DOHH2 (cell line): ENCODE results near the gene CYTH1.

Experiments used
- H3F3A ChIP-seq: fragments of 200-600 bp; sonication (generic), shearing (Covaris generic); 2 replicates; pipeline ENCODE4 v1.6.0; 2016; ENCODE audit warnings: antibody characterized with exemption, mild to moderate bottlenecking; ENCODE audit not compliant: control insufficient read depth, insufficient read depth
- H3K27ac ChIP-seq: fragments of 200-600 bp; sonication (generic); 2 replicates; pipeline ENCODE4 v1.5.1; 2014; ENCODE audit warnings: low read depth, mild to moderate bottlenecking, low read length, moderate library complexity
- H3K27me3 ChIP-seq: fragments of 200-600 bp; sonication (generic); 2 replicates; pipeline ENCODE4 v1.6.1; 2014; ENCODE audit warnings: mild to moderate bottlenecking, low read length, mixed read lengths; ENCODE audit not compliant: control insufficient read depth
- H3K36me3 ChIP-seq: fragments of 200-600 bp; sonication (generic); 2 replicates; pipeline ENCODE4 v1.6.1; 2014; ENCODE audit warnings: mild to moderate bottlenecking, low read length, moderate library complexity, mixed read lengths; ENCODE audit not compliant: control insufficient read depth
- H3K4me1 ChIP-seq: fragments of 200-600 bp; sonication (generic); 2 replicates; pipeline ENCODE4 v1.6.1; 2014; ENCODE audit warnings: mild to moderate bottlenecking, low read length, mixed read lengths; ENCODE audit not compliant: control insufficient read depth
- H3K4me2 ChIP-seq: fragments of 200-600 bp; sonication (generic); 2 replicates; pipeline ENCODE4 v1.6.0; 2014; ENCODE audit warnings: mild to moderate bottlenecking, low read length, moderate library complexity
- H3K4me3 ChIP-seq: fragments of 200-600 bp; sonication (generic); 2 replicates; pipeline ENCODE4 v1.5.1; 2014; ENCODE audit warnings: mild to moderate bottlenecking, low read length, mixed read lengths
- H3K79me2 ChIP-seq: fragments of 200-600 bp; sonication (generic); 2 replicates; pipeline ENCODE4 v1.6.1; 2014; ENCODE audit warnings: mild to moderate bottlenecking, low read length, mixed read lengths; ENCODE audit not compliant: control insufficient read depth
- H3K9me2 ChIP-seq: fragments of 200-600 bp; sonication (generic); replicated peaks from 2 replicates; pipeline ENCODE4 v1.6.1; 2014; ENCODE audit warnings: mild to moderate bottlenecking, low read length, mixed read lengths; ENCODE audit not compliant: control insufficient read depth
- H3K9me3 ChIP-seq: fragments of 200-600 bp; sonication (generic); 2 replicates; pipeline ENCODE4 v1.6.1; 2014; ENCODE audit warnings: antibody characterized with exemption, low read length, mixed read lengths; ENCODE audit not compliant: control insufficient read depth, insufficient read depth
- H4K20me1 ChIP-seq: fragments of 200-600 bp; sonication (generic); 2 replicates; pipeline ENCODE4 v1.6.0; 2014; ENCODE audit warnings: low read depth, mild to moderate bottlenecking, antibody characterized with exemption, low read length, moderate library complexity; ENCODE audit not compliant: control insufficient read depth, insufficient read depth
- CTCF ChIP-seq: fragments of 200-600 bp; sonication (generic); IDR thresholded peaks from one replicate; pipeline ENCODE4 v1.5.1; 2014; ENCODE audit warnings: antibody characterized with exemption, mild to moderate bottlenecking, low read depth, low read length; ENCODE audit not compliant: poor library complexity, severe bottlenecking
- EZH2phosphoT487 ChIP-seq: fragments of 200-600 bp; sonication (generic); IDR thresholded peaks from 2 replicates; pipeline ENCODE4 v1.6.1; 2017; ENCODE audit warnings: borderline replicate concordance, mild to moderate bottlenecking, antibody characterized with exemption, low read length, moderate library complexity, mixed read lengths

Gene CYTH1

GRCh38 chr17:78746949-78747269 lies 35.2 kb downstream of the CYTH1 start:
- Histone ChIP-seq H3F3A (peaks cover 29% of the 10 kb centered on the region), H3K27me3 (no peaks in the 10 kb centered on the region), H3K9me3 (no peaks in the 10 kb centered on the region), H3K4me2 (peak overlapping the region; percentile 85; the same call in 1 of the 2 replicates), H4K20me1 (peaks cover 3% of the 10 kb centered on the region; the same call in 1 of the 2 replicates), H3K9me2 (no peaks in the 10 kb centered on the region), H3K4me3 (no peak overlapping the region), H3K36me3 (no peaks in the 10 kb centered on the region), H3K27ac (no peak overlapping the region; the same call in 1 of the 2 replicates), H3K4me1 (peaks cover 100% of the 10 kb centered on the region), H3K79me2 (peaks cover 96% of the 10 kb centered on the region)
- TF ChIP-seq CTCF (no peak), EZH2phosphoT487 (no peak)

GRCh38 chr17:78746263-78746948 lies 35.7 kb downstream of the CYTH1 start:
- Histone ChIP-seq H3K79me2 (peaks cover 96% of the 10 kb centered on the region), H3K27me3 (no peaks in the 10 kb centered on the region), H3K36me3 (no peaks in the 10 kb centered on the region), H3F3A (peaks cover 29% of the 10 kb centered on the region), H3K4me3 (no peak overlapping the region), H3K4me1 (peaks cover 100% of the 10 kb centered on the region), H3K9me2 (no peaks in the 10 kb centered on the region), H4K20me1 (peaks cover 3% of the 10 kb centered on the region; the same call in 1 of the 2 replicates), H3K27ac (no peak overlapping the region; the same call in 1 of the 2 replicates), H3K4me2 (no peak overlapping the region), H3K9me3 (no peaks in the 10 kb centered on the region)
- TF ChIP-seq CTCF (no peak), EZH2phosphoT487 (no peak)

- Histone ChIP-seq H3K4me1 (peaks cover 100% of the 10 kb centered on the region), H3K9me3 (no peaks in the 10 kb centered on the region), H3K79me2 (peaks cover 96% of the 10 kb centered on the region), H3K4me2 (peak overlapping the region; percentile 55), H4K20me1 (peaks cover 3% of the 10 kb centered on the region; the same call in 1 of the 2 replicates), H3K9me2 (no peaks in the 10 kb centered on the region), H3K36me3 (no peaks in the 10 kb centered on the region), H3K27me3 (no peaks in the 10 kb centered on the region), H3K4me3 (peak overlapping the region; percentile 32; the same call in 1 of the 2 replicates), H3K27ac (no peak overlapping the region), H3F3A (peaks cover 38% of the 10 kb centered on the region)
- TF ChIP-seq CTCF (peak; percentile 67), EZH2phosphoT487 (no peak)
These were observed 36.5 kb downstream of the CYTH1 start for GRCh38 chr17:78745407-78746088.
